SIG-M5 treated with dmso at 0.1 percent for 504 hours (cell line): ENCODE data around the gene ZNF792.
"Not testable (repeated sequence)": the region's sequence is repeated elsewhere in the genome, so short reads cannot be mapped to it uniquely, and the experiment has no call there.

Experiments
- DNase-seq: peaks from one replicate; lab custom pipeline; 2025; ENCODE audit not compliant: unreplicated experiment; lab: John Stamatoyannopoulos, UW

Gene ZNF792

GRCh38 chr19:34998777-34999497 is 34.9 kb upstream of the ZNF792 start:
- DNase-seq = no peak

- not testable (repeated sequence) for DNase-seq
These were observed 34.2 kb upstream of the ZNF792 start for GRCh38 chr19:34998224-34998623.

GRCh38 chr19:34997071-34997617 is 33.1 kb upstream of the ZNF792 start:
- no peak for DNase-seq

DNA sequence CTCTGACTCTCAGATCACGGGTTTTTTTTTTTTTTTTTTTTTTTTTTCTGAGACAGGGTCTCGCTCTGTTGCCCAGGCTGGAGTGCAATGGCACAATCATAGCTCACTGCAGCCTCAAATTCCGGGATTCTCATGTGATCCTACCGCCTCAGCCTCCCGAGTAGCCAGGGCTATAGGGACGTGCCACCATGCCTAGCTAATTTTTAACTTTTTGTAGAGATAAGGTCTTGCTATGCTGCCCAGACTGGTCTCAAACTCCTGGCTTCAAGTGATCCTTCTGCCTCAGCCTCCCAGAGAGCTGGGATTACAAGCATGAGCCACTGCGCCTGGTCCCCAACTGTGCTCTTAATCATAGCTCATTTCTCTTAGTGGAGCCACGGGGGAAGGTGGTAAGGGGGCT is 31.5 kb upstream of the ZNF792 start:
- no peak for DNase-seq

GRCh38 chr19:34994643-34995541 is 30.9 kb upstream of the ZNF792 start:
- no peak for DNase-seq

DNA sequence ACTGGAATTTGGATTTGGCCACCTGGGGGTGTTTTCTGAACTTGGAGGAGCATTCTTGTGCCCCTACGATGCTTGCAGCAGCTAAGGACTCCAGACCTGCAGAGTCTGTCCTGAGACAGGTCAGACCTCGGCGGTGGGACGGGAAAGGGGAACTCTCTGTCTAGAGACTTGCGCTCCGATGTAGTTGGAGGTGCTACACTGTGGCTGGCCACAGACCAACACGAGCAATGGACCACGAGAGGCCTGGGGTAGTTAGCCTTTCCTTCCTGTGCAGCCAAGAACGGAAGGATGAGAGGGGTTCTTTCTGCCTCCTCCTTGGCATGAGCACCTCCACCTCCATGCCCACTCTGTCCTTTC is 30.2 kb upstream of the ZNF792 start:
- no peak for DNase-seq

DNA sequence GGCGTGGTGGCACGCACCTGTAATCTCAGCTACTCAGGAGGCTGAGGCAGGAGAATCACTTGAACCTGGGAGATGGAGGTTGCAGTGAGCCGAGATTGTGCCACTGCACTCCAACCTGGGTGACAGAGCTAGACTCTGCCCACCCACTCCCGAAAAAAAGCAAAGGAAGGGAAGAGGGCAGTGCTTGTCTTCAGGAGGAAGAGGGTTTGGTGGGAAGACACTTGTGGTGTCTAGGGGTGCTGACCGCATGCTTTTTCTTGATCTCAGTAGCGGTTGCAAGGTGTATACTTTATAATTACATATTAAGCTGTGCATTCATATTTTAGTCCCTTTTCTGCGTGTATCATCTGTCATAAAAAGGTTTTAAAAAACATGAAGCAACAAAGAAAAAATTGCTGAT is 28.6 kb upstream of the ZNF792 start:
- DNase-seq = not testable (repeated sequence)

GRCh38 chr19:34991542-34992333 is 27.7 kb upstream of the ZNF792 start:
- DNase-seq = no peak

DNA sequence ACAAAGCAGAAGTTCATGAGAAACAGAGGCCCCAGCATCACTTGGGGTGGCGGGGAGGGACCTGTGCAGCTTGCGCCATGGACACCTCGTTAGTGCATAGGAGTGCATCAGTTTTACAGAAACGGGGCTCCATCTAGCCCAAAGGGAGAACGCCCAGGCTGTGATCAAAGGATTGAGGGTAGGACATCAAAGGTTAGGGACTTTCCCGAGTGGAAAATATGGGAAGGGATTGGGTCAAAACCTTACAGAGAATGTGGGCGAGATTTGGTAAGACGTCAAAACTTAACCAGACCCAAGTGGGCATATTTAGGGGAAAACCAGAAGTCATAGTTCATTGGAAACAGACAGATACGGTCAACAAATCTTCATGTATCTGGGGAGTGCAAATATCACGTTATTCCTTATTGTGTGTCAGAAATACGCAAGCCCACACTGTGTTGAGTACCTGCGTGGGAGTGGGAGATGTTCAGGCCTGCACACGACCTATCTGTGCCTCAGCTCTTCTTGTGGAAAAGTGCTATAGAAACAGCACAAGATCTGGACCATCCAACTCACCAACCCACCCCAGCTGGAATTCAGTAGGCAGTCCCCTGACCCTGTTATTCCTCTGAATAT is 26.7 kb upstream of the ZNF792 start:
- no peak for DNase-seq

GRCh38 chr19:34989298-34989697 is 25.3 kb upstream of the ZNF792 start:
- no peak for DNase-seq

GRCh38 chr19:34988119-34988518 is 24.1 kb upstream of the ZNF792 start:
- no peak for DNase-seq

- no peak for DNase-seq
These were observed 21.4 kb upstream of the ZNF792 start for GRCh38 chr19:34985249-34986022.

GRCh38 chr19:34984287-34984686 is 20.3 kb upstream of the ZNF792 start:
- no peak for DNase-seq

- DNase-seq = no peak
These were observed 19.8 kb upstream of the ZNF792 start for GRCh38 chr19:34983786-34984185.

DNA sequence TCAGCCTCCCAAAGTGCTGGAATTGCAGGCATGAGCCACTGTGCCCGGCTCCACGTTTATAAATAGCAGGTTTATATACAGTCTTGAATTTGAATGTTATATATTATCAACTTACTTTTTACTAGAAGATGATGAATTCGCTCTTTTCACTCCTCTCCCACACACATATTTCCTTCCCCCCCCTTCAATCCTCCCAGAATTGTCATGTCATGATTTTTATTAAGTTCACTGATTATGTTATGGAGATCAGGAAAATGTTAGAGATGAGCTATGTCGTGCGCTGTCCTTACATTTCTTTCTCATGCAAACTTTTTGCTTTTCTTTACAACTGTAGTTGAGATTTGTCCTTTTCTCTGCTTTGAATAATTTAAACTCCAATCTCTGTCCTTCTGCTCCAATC is 18.2 kb upstream of the ZNF792 start:
- no peak for DNase-seq

- DNase-seq = no peak
These were observed 16.0 kb upstream of the ZNF792 start for GRCh38 chr19:34979819-34980640.

DNA sequence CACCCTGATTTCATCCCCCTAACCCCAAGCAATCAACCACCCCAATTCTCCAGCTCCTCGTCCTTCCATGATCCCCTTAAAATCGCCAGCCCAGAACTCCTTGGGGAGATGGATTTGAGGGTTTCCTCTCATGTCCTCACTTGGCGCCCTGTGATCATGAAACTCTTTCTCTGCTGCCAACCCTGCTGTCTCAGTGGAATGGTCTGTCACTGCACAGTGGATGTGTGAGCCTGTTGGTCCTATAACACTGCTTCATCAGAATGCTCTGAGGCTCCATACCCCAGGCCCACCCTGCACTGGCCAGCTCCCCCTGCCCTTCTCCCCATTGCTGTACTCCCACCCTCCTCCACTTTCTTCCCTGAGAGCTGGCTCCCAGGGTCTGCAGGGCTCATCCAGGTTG is 12.6 kb upstream of the ZNF792 start:
- DNase-seq = no peak

DNA sequence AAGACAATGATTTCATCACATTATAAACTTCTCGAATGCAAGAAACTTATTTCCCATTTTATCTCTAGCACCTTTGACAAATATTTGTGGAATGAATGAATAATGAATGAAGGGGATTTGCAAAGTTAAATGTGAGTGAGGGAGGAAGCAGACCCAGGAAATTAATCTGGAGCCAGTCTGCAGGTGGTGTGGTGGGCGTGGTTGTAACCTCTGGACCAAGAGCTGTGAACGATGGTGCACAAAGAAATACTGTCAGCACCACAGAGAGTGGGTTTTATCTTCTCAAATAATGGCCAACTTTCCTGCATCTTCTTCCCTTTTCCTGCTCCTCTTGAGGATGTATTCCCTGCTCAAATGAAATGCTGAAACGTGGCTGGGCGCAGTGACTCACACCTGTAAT is 11.0 kb upstream of the ZNF792 start:
- DNase-seq = no peak

- no peak for DNase-seq
These were observed 10.6 kb upstream of the ZNF792 start for GRCh38 chr19:34974646-34975045.
